HCT116 (cell line): Measurements from ENCODE around the gene KIRREL2. TPM values are rescaled to one million over a fixed set of nuclear protein-coding genes. Genes with fewer than 3 reads are reported as not detected.

Source experiments
- total RNA-seq: library from RNA; stranded (reverse); gene quantifications from one replicate; pipeline ENCODE4 v1.2.1, GENCODE V29; 2021; ENCODE audit not compliant: unreplicated experiment

The KIRREL2 gene
- total RNA-seq, 1 experiment from 2014 or later = 1.3 TPM

Other genes with a start within 250 kb of the KIRREL2 start
- 31.7 TPM for gene HAUS5, start 244.2 kb upstream of the KIRREL2 start, total RNA-seq
- 87.2 TPM for gene RBM42, start 227.9 kb upstream of the KIRREL2 start, total RNA-seq
- 1.5 TPM for gene ETV2, start 215.2 kb upstream of the KIRREL2 start, total RNA-seq
- gene COX6B1, start 208.6 kb upstream of the KIRREL2 start, total RNA-seq = 496 TPM
- gene UPK1A, start 190.4 kb upstream of the KIRREL2 start, total RNA-seq = 0.69 TPM
- gene ZBTB32, start 152.4 kb upstream of the KIRREL2 start, total RNA-seq = not detected
- 29.9 TPM for gene KMT2B, start 138.9 kb upstream of the KIRREL2 start, total RNA-seq
- gene IGFLR1, start 114.5 kb upstream of the KIRREL2 start, total RNA-seq = 8.3 TPM
- gene U2AF1L4, start 111.5 kb upstream of the KIRREL2 start, total RNA-seq = 15.6 TPM
- 55.3 TPM for gene PSENEN, start 111.3 kb upstream of the KIRREL2 start, total RNA-seq
- 10.1 TPM for gene LIN37, start 108.3 kb upstream of the KIRREL2 start, total RNA-seq
- gene HSPB6, start 99.9 kb upstream of the KIRREL2 start, total RNA-seq = 0.93 TPM
- 42.5 TPM for gene PROSER3, start 98.7 kb upstream of the KIRREL2 start, total RNA-seq
- gene ARHGAP33, start 81.3 kb upstream of the KIRREL2 start, total RNA-seq = 30.2 TPM
- 0.44 TPM for gene PRODH2, start 44.1 kb upstream of the KIRREL2 start, total RNA-seq
- 0.57 TPM for gene NPHS1, start 4.4 kb upstream of the KIRREL2 start, total RNA-seq
- gene APLP1, start 11.7 kb downstream of the KIRREL2 start, total RNA-seq = 41.2 TPM
- 13.7 TPM for gene NFKBID, start 43.6 kb downstream of the KIRREL2 start, total RNA-seq
- 1.2 TPM for gene HCST, start 45.6 kb downstream of the KIRREL2 start, total RNA-seq
- 0.49 TPM for gene TYROBP, start 51.4 kb downstream of the KIRREL2 start, total RNA-seq
- 18.8 TPM for gene LRFN3, start 79.5 kb downstream of the KIRREL2 start, total RNA-seq
- 21.0 TPM for gene SDHAF1, start 138.3 kb downstream of the KIRREL2 start, total RNA-seq
- 27.9 TPM for gene SYNE4, start 151.9 kb downstream of the KIRREL2 start, total RNA-seq
- gene ALKBH6, start 157.3 kb downstream of the KIRREL2 start, total RNA-seq = 28.6 TPM
- gene CLIP3, start 176.0 kb downstream of the KIRREL2 start, total RNA-seq = 1.5 TPM
- gene THAP8, start 197.4 kb downstream of the KIRREL2 start, total RNA-seq = 1.7 TPM
- gene WDR62, start 198.0 kb downstream of the KIRREL2 start, total RNA-seq = 17.0 TPM